Measurements from ENCODE around the gene SLC28A1.
A peak's percentile ranks its signal among the peaks of the same experiment; 100 is the strongest.
"Not testable (repeated sequence)": the region's sequence is repeated elsewhere in the genome, so short reads cannot be mapped to it uniquely, and the experiment has no call there.

Gene SLC28A1

DNA sequence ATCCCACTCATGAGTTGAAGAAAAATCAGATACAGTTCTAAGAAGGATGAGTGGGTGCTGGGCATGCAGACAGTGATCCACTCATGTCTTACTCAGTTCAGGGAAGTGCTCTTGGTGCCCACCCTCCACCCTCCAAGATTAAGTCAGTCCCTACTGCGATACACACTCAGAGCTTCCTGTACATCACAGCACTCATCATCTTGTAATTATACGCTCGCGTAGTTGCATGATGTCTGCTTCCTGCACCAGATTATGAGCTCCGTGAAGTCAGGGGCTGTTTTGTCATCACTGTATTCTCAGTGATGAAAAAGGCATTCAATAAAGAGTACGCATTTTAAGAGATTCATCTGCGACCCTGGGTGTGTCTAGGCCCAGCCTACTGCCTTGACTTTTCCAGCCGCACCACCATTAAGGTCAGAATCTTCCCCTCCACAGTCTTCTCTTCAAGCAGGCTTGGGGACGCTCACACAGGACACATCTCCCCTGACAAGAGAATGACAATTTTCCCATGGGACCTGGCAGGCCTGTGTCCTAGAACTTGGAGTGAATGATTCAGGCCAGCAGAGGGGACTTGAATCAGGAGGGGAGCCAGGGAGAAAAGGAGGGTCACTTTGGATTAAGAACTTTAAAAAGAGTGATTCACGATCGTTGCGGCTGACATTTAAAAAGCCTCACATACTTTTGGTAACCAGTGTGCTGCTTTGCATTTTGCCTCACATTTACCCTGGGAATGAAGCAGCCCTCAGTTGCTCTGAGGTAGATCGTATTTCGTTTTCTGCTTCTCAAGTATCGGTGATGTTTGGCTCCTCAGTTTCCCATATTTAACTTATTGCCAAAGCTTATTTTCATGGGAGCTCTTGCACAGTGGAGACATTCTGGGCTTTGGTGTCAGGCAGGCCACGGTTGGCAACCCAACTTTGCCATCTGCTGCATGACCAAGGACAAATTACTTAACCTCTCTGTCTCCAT lies 89.3 kb downstream of the SLC28A1 start:
- peak; percentile 69 for DNase-seq

DNA sequence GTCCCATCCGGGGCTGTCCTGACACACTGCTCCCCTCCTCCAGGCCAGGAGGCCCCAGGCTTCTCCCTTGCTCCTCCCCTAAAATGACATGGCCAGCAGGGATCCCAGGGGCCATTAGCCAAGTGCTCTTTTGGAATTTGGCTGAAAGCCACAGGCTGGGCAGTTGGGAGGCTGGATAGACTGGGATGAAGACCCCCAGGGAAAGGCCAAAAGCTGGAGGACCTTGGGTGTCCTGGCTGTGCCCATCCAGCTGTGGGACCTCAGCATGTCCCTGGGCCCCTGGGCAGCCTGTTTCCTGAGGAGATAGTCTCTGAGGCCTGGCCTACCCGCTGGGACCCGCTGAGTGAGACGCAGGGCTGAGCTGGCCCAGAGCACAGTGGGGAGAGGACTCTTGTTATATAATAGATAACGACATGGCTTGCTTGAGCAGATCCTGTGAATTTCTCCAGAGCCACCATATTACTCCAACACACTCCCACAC lies 91.4 kb downstream of the SLC28A1 start:
- DNase-seq, result no peak

DNA sequence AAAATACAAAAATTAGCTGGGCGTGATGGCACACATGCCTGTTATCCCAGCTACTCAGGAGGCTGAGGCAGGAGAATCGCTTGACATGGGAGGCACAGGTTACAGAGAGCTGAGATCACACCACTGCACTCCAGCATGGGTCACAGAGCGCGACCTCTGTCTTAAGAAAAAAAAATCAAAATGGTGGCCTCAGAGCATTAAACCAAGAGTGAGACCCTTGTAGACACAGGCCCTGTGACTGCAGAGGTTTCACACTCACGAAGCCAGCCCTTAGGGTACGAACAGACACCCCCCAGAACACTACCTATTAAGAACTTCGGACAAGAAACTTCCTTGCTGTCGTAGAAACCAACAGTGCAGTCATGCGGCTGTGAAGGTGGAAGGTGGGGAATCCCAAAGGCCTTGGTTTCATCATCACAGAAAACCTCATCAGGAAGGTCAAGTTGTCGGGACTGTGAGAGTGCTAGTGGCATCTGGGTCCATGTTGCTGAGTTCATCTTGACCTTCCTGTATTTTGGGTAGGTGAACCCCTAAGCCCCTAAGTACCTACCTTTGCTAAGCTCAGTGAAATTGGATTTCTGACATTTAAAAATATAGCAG lies 92.4 kb downstream of the SLC28A1 start:
- DNase-seq, result no peak

DNA sequence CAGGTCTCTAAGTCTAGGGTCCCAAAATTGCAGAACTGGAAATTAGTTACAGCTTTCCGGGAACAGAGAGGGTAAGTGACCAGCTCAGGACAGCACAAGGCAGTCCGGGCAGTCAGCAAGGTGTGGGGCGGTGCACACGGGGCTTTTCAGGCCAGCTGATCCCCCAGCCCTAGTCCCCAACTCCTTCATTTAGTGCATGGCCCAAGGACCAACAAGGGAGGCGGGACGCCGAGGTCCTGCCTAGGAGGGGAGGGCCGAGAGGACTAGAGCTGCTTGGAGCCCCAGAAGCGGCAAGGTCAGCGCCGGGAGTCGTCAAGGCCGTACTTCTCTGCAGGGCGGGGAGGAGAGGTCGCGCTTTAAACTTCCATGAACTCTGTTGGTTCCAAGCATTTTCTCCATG lies 95.2 kb downstream of the SLC28A1 start:
- no peak for DNase-seq

DNA sequence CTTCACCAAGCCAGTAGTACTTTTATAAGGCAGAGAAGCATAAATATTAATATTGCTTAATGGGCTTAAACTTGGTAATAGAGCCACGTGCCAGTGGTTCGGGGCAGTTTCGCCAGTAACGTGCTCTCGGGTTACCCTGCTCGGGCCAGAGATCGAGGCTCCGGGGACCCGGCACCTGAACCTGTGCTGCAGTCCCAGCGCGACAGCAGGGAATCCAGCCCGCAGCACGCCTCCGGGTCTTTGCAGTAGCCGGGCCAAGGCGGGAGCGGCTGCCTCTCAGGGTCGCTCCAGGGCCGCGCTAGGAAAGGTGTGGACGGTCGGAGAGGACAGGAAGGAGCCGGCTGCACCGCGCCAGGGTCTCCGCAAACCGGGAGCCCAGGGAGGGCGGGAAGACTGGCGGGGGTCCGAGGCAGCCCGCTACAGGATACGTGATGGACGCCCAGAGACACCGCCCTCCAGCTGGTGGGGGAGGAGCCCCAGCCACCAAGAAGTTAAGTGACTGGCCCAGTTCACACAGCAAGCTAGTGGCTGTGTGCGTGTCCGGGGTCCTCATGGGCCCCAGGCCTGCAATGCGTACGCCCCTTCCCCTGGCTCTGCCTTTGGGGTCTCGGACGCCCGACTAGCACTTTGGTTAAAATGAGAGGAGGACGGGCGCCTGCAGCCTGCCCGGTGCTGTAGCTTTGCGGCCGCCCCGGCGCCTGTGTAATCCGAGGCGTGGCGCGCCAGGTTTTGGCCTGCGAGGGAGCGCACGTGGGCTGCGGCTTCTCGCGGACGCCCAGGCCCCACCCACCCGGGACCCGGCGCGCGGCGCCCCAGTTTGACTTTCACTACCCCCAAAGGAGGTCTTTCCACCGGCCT lies 96.0 kb downstream of the SLC28A1 start:
- DNase-seq, result peak; percentile 80

DNA sequence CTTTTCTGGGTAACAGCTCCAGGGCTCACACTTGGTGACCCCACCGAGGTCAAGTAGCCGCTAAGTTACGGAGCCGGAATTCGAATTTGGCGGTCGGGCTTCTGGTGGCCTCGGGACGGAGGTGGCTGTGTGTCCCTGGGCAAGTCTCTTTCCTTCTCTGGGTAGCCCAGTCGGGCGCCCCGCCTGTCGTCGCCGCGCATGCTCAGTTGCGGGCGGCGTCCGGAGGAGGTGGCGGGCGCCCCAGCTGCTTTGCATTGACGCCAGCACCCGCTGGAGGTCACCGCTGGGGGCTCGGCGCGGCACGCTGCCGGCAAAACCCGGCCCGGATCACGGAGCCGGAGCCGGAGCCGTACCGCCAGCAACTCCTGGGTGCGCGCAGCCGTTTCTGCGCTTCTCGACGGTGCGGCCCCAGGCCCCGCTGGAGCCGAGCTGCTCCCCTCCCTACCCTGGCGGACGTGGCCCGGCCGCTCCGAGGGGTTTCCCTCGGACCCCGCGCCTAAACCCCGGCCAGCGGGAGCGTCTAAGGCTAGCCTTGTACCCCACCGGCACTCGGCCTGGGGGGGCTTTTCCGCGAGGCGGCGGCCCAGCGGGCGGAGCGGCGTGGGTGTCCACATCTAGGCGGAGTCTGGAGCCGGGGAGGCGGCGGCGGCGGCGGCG lies 96.7 kb downstream of the SLC28A1 start:
- DNase-seq, result peak; percentile 97

DNA sequence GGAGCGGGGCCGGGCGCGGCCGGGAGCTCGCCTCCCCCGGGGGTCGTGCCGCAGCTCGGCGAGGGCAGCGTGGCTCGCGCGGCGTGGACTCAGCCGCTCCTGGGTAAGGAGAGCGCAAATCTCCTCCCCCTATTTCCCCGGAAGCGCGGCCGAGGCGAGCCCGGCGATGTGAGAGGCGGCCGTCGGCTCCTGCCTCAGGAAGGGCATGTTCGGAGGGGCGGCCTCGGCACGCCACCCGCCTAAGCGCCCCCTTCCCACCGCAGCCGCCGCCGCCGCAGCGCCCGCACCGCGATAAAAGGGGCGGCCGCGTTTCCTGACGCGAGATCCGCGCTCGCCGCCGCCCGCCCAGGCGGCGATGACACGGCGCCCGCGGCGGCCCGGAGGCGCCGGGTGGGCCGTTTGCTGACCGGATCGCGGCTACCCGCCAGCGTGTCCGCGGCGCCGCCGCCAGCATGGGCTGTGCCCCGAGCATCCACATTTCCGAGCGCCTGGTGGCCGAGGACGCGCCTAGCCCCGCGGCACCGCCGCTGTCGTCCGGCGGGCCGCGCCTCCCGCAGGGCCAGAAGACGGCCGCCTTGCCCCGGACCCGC lies 97.3 kb downstream of the SLC28A1 start, which contains the start of gene PDE8A:
TSS of gene PDE8A (plus strand) at position 146 of the 590 bp plus-strand sequence. CDS start at position 453, 307 bp downstream.
- DNase-seq, result peak; percentile 51

DNA sequence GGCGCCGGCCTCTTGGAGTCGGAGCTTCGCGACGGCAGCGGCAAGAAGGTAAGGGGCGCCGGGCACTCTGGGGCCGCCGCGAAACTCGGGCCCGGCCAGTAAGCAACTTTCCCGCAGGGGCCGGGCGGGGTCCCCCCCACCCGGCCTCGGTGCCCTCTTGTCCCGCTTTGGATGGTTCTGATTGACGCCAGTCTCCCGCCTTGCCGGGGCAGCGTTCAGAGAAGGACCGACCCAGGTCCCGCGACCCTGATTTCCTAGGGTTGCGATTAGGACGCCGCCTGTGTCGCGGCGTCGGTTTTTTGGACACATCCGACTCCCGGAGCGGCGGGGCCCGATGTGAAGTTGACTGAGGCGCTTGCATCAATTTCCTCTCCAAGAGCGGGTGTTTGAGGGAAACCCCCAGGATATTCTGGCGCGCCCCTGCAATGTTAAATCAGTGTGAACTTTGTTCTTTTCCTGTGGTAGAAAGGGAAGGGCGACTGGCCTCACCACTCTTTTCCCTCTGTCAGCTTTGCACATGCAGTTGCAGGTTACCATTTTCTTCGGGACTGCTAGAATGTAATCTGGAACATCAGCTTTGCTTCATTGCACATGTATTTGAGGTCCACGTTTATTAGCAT lies 97.9 kb downstream of the SLC28A1 start:
- DNase-seq, result no peak

DNA sequence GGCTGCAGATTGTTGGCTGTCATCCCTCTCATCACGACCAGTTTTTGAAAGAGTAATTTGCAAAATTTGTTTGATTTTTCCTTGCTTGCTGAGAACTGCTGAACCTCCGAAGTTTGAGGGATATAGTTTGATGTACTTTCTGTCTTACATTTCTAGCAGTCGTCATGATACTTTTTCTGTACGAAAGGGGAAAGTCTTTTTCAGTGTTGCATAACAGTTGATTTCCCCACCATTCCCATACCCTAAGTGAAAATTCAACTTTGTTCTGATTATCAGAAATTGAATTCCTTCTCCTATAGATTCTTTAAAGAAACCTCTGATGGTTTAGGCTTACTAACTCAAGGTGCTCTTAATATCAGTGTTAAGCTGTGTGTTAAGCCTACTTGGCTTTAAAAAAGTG lies 98.8 kb downstream of the SLC28A1 start:
- DNase-seq, result no peak

DNA sequence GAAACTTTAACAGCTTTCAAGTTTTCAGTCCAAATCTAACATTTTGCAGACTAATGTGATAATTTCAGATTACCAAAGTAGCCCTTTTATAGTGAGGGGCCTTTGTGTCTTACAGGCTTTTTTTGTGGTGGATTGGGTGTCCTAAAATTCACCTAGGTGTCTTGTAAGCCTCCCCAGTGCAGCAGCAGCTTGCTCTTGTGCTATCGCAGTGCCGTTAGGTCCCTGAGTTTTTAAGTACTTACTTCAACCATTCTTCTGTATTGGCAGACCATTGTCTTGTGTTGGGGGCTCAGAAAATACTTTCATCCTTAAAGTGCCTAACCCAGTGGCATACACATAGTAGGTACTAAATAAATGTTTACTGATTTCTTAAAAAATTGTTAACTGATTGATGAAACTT lies 99.2 kb downstream of the SLC28A1 start:
- DNase-seq, result no peak

DNA sequence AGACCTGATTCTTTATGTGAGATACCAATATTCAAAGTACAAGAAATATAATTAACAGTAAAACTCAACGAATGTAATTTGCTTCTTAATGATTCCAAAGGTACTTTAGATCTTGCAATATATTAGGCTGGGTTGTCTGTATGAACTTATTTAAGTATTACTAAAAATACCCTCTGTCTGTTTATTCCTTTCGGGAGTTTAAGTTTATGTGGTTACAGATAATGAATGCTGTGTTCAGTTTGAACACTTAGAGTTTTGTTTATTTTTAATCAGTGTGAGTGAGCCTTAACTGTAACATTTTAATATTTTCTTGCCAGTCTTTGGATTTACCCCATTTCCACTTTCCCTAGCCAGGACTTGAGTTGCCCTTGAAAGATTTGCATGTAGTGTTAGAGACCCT lies 100.7 kb downstream of the SLC28A1 start:
- DNase-seq, result no peak

DNA sequence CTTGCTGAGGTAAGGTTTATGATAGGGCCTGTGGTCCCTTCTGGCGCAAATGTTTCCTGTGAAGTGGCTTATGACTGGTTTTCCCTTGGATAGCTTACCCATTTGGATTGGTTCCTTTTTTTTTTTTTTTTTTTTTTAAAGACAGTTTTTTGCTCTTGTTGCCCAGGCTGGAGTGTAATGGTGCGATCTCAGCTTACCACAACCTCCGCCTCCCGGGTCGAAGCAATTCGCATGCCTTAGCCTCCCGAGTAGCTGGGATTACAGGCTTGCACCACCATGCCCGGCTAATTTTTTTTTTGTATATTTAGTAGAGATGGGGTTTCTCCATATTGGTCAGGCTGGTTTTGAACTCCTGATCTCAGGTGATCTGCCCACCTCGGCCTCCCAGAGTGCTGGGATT lies 102.9 kb downstream of the SLC28A1 start:
- DNase-seq, result not testable (repeated sequence)

DNA sequence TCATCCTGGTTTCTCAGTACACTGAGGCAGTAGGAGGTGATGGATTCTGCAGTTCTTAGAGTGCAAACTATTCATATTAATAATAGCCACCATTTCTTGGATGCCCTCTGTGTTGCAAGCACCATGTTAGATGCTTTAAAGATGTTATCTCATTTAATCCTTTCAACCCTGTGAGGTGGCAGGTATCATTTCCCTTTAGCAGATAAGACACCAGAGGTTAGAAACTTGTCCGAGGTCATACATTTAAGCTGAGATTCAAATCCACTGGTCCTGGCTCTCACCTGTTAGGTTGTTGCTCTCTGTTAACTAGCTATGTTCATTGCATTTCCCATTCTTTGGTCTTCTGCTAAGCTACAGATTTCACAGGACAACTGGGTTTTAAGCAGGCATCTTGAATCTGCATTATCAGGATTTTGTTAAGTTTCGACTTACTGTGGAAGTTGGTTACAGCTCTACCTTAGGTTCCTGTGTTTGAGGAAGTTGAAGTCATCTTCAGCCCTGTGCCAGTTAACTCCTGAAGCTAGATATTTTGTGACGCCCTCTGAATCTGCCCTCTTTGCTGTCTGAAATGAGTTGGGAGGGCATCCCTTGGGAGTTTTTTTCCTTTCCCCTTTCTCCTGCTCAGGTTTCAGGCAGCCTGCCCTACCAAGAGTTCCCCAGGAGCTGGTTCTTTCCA lies 103.6 kb downstream of the SLC28A1 start:
- DNase-seq, result no peak

DNA sequence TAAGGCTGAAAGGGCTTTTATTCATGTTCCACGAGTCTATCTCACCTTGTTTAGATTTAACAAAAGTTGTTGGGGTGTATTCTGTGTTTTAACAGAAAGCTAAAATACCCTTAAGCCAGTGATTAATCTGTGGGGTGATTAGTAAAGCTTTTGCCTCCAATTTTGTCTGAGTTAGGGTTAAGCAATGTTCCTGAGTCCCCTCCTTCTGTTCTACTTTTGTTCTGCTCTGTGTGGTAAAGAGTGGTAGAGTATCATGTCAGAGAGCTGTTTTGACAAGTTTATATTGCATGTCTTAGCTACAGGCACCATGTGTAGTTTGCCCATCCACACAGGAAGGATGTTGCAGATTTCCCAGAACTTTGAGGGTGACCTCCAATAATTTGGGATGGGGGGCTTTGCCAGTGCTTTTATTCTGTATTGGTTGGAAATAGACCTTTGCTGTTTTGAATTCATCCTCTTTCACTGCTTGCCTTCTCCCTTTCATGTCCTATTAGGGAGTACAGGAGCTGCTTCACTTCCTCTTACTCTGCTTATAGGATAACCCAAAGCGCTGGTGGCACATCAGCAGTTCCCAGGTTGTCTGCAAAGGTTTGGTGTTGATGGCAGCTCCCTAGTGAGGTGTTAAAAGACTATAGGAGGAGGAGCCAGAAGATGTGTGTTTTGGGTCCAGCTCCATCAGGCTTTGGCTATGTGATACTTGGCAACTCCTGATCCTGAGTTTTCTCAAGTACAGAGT lies 104.6 kb downstream of the SLC28A1 start:
- no peak for DNase-seq

DNA sequence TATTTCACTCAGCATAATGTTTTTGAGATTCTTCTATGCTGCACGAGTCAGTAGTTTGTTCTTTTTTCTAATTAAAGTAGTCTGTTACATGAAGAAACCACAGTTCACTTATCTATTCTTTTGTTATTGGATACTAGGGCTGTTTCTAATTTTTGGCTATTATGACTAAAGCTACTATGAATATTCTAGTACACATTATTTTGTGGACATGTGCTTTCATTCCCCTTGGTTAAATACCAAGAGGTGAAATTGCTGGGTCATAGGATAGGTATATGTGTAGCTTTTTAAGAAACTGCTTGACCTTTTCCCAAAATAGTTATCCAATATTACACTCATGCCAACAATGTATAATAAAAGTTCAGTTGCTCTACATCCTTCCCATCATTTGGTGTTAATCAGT lies 106.0 kb downstream of the SLC28A1 start:
- no peak for DNase-seq

DNA sequence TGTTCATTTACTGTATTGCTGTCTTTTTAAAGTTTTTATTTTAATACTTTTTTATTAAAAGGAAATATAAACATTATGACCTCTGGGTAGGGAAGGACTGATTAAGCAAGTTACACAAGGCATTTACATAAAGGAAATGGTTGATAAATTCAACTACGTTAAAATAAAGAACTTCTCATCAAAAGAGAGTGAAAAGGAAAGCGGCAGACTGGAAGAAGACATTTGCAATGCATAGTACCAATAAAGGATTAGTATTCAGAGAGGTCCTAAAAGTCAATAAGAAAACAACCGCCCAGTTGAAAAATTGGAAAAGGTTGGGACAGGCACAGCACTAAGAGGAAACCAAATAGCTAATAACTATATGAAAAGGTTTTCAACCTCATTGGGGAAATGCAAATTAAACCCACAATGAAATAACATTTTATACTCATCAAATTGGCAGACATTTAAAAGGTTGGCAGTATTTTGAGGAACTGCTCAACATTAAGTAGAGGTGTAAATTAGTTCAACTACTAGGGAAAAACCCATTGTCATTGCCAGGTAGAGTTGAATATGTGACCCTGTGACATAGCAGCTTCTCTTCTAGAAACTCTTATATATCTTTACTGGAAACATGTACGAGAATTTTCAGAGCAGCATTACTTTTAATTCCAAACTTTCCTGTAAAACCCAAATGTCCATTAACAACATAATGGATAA lies 106.7 kb downstream of the SLC28A1 start:
- no peak for DNase-seq

DNA sequence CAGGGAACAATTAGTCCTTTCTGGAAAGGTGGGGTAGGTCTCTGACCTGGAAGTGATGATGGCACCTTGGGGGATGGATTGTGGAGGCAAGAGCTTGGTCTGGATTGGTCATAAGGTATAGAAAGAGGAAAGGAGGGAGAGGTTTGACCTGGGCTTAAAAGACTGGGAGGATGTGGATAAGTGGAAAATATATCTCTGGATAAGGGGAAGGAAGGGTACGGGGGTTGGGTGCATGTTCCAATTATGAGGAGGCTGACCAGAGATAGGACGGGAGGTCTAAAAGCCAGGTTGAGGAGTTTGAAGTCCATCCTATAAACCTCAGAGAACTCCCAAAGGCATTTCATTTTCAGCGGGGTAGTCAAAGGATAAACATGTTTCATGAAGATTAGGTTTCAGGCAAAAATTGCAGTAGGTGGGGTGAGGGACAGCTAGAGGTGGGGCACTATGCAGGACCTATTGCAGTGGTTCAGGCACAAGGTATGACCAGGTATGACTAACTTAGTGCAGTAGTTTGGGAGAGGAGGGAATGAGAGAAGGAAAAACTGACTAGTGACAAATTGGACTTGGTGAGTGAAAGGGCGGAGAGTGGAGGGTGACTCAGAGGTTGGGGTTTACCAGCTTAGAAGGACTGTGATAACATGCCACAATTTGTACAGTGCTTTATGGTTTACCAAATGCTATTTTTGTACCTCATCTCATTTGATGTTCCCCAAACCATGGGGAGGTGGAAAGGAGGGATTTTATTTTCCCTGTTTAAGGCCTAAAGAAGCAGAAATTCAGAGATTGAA lies 107.9 kb downstream of the SLC28A1 start:
- DNase-seq, result peak; percentile 64

Measured in fibroblast of skin of right quadriceps (primary cell).